Measurements from ENCODE around the gene DLX6.
A peak's percentile ranks its signal among the peaks of the same experiment; 100 is the strongest.

Gene DLX6

DNA sequence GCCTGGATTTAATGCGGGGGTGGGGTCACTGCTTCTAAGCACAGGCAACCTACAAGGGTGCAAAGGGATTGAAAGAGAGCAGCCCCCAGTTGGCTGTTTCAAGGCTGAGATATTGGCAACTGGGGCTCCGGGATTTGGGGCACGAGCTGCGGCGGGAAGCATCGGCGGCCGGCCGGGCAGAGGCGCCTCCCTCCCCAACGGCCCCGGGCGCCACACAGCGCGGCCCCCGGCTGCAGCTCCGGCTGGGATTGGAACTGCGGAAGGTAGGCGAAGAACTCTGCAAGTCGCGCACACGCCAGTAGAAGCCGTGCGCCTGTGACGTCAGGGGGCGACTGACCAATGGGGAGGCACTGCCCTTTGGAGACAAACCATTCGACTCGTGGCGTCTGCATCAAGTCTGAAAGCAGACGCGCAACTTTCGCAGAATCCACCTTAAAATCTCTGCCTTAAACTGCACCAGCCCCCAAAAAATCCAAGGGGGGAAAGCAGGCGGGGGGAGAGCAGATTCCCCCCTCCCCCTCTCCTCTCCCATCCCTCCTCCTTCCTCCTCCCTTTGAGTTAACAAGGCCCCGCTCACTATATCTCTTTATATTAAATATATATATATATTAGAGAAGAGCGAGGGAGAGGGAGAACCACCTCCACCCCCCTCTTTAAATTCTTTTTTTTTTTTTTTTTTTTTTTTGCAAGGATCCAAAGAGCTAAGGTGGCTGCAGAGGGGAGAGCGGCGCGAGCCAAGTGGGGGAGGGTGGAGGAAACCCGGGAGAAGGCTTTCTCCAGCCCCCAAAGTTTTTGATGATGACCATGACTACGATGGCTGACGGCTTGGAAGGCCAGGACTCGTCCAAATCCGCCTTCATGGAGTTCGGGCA lies at the start of gene DLX6:
DLX6 (plus strand) TSS at position 371 of the 872 bp plus-strand sequence; CDS start at position 796, 425 bp downstream.
- no peak within 1 kb of the TSS for H3K9ac ChIP-seq (ENCODE audit: low read length)
- peak within 1 kb of the TSS; percentile 45 for H3K4me3 ChIP-seq (ENCODE audit: low read length)
- no peaks in the 10 kb centered on the region for H3K36me3 ChIP-seq (ENCODE audit: control insufficient read depth, insufficient read depth, low read length)
- peaks cover 2% of the 10 kb centered on the region for H3K4me1 ChIP-seq (ENCODE audit: control insufficient read depth, insufficient read depth, low read length)
- peaks cover 46% of the 10 kb centered on the region for H3K27me3 ChIP-seq (ENCODE audit: control insufficient read depth, insufficient read depth, low read length)
- H3K27ac ChIP-seq (ENCODE audit: low read depth, low read length), result no peak within 1 kb of the TSS

DNA sequence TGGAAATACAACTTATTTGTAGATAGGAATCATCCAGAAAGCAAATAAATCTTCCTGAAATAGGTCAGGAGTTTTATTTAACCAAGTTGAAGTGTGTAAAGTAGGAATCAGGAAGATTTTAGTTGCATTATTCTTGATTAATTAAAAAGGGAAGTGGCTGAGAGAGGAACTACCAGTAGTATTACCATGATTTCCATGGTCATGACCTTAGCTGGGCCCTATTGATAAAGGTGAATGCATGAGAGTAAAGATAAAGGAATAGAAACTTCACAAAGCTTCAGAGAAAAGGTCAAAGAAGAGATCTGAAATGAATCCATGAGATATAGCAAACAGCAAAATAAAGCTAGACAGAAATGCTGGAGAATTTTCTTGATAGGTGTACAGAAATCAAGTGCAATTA lies 46.2 kb upstream of the DLX6 start:
- no peak overlapping the region for H3K27ac ChIP-seq (ENCODE audit: low read depth, low read length)
- H3K9ac ChIP-seq (ENCODE audit: low read length), result no peak overlapping the region
- H3K4me3 ChIP-seq (ENCODE audit: low read length), result no peak overlapping the region
- no peaks in the 10 kb centered on the region for H3K27me3 ChIP-seq (ENCODE audit: control insufficient read depth, insufficient read depth, low read length)
- no peaks in the 10 kb centered on the region for H3K36me3 ChIP-seq (ENCODE audit: control insufficient read depth, insufficient read depth, low read length)
- H3K4me1 ChIP-seq (ENCODE audit: control insufficient read depth, insufficient read depth, low read length), result no peaks in the 10 kb centered on the region

DNA sequence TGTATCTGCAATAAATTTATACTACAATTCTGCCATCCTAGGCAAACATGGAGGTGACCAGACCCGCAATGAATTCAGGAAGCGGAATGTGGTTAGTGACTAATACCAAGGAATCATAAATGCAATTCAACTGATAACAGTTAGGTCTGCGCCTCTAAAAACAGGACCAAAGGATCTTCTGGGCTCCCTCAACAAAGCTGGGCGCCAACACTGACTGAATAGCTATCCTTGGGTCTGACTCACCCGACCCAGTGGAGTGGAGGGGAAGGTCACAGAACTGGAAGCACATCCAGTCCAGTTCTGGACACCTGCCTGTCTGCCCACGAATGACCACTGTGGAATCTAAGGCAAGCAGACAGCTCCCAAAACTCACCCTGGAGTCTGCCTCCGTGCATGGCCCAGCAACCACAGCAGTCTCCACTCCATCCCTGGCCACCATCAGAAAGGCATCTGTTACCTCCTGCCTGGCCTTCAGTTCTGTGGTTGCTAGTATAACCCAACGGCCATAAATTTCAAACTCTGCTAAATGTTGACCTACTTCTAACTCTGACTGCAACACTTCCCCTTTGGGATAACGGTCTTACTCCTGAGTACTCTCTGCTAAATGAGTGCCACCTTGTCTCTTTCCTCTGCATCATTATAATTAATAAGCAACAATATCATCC lies 43.0 kb upstream of the DLX6 start:
- Histone ChIP-seq H3K9ac (ENCODE audit: low read length) (no peak overlapping the region), H3K4me3 (ENCODE audit: low read length) (no peak overlapping the region), H3K36me3 (ENCODE audit: control insufficient read depth, insufficient read depth, low read length) (no peaks in the 10 kb centered on the region), H3K4me1 (ENCODE audit: control insufficient read depth, insufficient read depth, low read length) (no peaks in the 10 kb centered on the region), H3K27ac (ENCODE audit: low read depth, low read length) (no peak overlapping the region), H3K27me3 (ENCODE audit: control insufficient read depth, insufficient read depth, low read length) (no peaks in the 10 kb centered on the region)

DNA sequence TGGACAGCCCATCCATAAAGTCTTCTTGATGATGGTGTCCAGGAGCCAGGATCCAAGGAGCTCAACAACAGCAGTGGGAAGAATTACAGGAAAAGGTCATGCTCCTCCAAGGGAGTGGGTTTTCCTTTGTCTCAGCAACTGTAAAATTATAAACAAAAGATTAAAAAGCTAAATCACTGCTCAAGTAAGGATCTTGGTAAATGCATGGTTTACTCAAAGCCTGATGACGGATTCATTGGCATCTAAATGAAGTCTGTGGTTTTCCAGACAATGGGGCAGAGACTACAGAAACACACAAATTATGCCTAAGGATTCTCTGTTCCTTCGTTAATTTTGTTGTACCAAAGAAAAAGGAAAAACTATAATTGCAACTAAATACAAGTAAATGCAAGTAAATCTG lies 36.4 kb upstream of the DLX6 start:
- H3K4me3 ChIP-seq (ENCODE audit: low read length), result no peak overlapping the region
- no peak overlapping the region for H3K9ac ChIP-seq (ENCODE audit: low read length)
- H3K36me3 ChIP-seq (ENCODE audit: control insufficient read depth, insufficient read depth, low read length), result no peaks in the 10 kb centered on the region
- no peak overlapping the region for H3K27ac ChIP-seq (ENCODE audit: low read depth, low read length)
- H3K4me1 ChIP-seq (ENCODE audit: control insufficient read depth, insufficient read depth, low read length), result no peaks in the 10 kb centered on the region
- no peaks in the 10 kb centered on the region for H3K27me3 ChIP-seq (ENCODE audit: control insufficient read depth, insufficient read depth, low read length)

DNA sequence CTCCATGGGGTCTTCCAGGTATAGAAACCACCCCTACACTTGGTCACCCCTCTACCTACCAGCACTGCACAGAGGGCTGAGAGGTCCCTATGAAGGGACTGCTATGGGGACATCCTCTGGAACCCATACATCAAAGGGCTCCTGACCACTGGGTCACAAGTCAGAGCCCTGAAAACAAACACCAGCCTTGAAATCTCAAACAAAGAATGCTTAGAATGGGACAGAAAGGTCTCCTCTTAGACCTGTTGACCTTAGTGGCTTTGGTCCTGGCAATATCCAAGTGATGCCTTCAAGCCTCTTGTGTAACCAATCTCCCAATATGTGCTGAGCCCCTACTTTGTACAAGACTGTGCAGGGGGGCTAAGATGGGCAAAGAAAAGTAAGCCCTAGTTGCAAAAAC lies 34.6 kb upstream of the DLX6 start:
- H3K4me1 ChIP-seq (ENCODE audit: control insufficient read depth, insufficient read depth, low read length), result no peaks in the 10 kb centered on the region
- no peaks in the 10 kb centered on the region for H3K36me3 ChIP-seq (ENCODE audit: control insufficient read depth, insufficient read depth, low read length)
- no peak overlapping the region for H3K9ac ChIP-seq (ENCODE audit: low read length)
- H3K27me3 ChIP-seq (ENCODE audit: control insufficient read depth, insufficient read depth, low read length), result no peaks in the 10 kb centered on the region
- H3K27ac ChIP-seq (ENCODE audit: low read depth, low read length), result no peak overlapping the region
- H3K4me3 ChIP-seq (ENCODE audit: low read length), result no peak overlapping the region

DNA sequence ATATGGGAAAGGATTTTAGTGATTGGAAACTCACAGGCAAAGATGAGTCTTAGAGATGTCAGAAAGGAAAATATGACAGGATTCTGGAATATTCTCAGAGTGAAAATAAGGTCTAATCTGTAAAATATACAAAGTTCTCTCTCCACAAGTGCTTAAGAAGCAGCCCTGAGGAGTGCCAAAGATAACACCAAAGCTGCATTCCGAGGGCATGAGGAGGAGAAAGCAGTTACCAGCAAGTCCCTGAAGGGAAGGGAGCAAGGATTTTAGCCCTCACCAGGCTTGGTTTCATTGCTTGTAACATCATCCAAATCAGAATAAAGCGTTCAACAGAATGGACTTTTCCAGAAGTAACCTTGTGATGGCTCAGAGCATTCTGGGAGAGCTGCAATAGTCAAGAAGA lies 31.4 kb upstream of the DLX6 start:
- Histone ChIP-seq H3K27me3 (ENCODE audit: control insufficient read depth, insufficient read depth, low read length) (no peaks in the 10 kb centered on the region), H3K27ac (ENCODE audit: low read depth, low read length) (no peak overlapping the region), H3K9ac (ENCODE audit: low read length) (no peak overlapping the region), H3K4me1 (ENCODE audit: control insufficient read depth, insufficient read depth, low read length) (no peaks in the 10 kb centered on the region), H3K4me3 (ENCODE audit: low read length) (no peak overlapping the region), H3K36me3 (ENCODE audit: control insufficient read depth, insufficient read depth, low read length) (no peaks in the 10 kb centered on the region)

DNA sequence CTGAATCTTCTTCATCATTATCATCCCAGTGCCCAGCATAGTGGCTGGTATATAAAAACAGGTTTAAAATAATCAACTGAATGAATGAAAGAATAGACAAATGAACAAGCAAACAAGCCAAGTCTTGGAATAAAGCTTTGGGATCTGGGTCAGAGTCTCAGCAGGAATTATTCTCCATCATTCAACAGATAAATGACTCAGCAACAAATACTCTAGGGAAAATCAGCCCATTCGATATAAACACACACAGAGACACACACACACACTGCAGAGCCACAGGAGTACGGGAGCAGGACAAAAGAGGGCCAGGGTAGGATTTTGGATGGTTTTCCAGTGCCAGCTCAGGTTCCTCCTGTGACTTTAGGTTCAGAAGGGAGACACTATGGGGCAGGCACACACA lies 29.2 kb upstream of the DLX6 start:
- Histone ChIP-seq H3K4me1 (ENCODE audit: control insufficient read depth, insufficient read depth, low read length) (no peaks in the 10 kb centered on the region), H3K4me3 (ENCODE audit: low read length) (no peak overlapping the region), H3K9ac (ENCODE audit: low read length) (no peak overlapping the region), H3K36me3 (ENCODE audit: control insufficient read depth, insufficient read depth, low read length) (no peaks in the 10 kb centered on the region), H3K27ac (ENCODE audit: low read depth, low read length) (no peak overlapping the region), H3K27me3 (ENCODE audit: control insufficient read depth, insufficient read depth, low read length) (no peaks in the 10 kb centered on the region)

DNA sequence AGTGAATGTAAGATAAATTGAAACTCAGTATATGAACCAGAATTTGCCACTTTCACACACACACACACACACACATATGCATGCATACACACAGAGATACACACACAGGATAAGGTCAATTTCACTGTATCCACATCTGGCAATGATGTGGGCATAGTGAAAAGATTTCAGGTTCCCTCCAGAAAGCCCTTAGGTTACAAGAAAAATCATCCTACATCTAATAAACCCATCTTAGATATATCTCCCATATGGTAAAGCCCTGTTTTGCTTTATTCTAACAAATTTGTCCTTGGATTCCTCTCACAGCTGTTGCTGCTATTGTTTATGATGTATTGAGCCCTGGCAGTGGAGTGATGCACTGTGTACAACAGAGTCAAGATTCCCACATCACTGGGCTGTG lies 27.9 kb upstream of the DLX6 start:
- H3K4me3 ChIP-seq (ENCODE audit: low read length), result no peak overlapping the region

DNA sequence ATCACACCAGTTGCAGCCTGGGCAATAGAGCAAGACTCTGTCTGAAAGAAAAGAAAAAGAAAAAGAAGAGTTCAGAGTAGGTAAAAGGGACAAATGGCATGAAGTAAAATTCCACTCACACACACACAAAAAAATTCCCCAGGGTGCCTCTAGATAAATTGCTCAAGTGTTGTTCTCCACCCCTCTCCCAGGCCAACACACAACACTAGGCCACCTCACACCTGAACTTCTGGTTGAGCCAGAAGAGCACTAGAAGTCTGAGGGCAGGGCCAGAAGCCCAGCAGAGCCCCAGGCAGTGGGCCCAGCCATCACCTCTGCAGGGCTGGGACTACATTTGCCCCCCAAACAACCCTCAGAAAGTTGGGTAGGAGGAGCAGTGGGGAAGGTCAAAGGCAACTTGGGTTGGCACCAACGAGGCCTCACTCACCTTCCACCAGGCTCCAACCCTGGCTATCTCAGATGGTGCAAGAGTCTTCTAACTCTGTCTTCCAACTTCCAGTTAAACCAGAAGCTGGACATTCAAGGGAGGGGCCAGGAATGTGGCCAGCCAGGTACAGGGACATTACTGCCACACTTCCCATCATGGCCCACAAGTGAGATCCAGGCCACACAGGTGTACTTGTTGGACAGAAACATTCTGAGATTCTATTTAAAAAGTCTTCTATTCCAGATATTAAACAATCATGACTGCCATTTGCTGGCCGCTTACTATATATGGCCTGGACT lies 25.6 kb upstream of the DLX6 start:
- H3K36me3 ChIP-seq (ENCODE audit: control insufficient read depth, insufficient read depth, low read length), result no peaks in the 10 kb centered on the region
- H3K4me1 ChIP-seq (ENCODE audit: control insufficient read depth, insufficient read depth, low read length), result no peaks in the 10 kb centered on the region
- H3K4me3 ChIP-seq (ENCODE audit: low read length), result no peak overlapping the region
- H3K27ac ChIP-seq (ENCODE audit: low read depth, low read length), result no peak overlapping the region
- H3K9ac ChIP-seq (ENCODE audit: low read length), result no peak overlapping the region
- H3K27me3 ChIP-seq (ENCODE audit: control insufficient read depth, insufficient read depth, low read length), result no peaks in the 10 kb centered on the region

More for the DNA sequence above, 27.9 kb upstream of the DLX6 start:
- Histone ChIP-seq H3K27ac (ENCODE audit: low read depth, low read length) (no peak overlapping the region), H3K9ac (ENCODE audit: low read length) (no peak overlapping the region), H3K27me3 (ENCODE audit: control insufficient read depth, insufficient read depth, low read length) (no peaks in the 10 kb centered on the region), H3K4me1 (ENCODE audit: control insufficient read depth, insufficient read depth, low read length) (no peaks in the 10 kb centered on the region), H3K36me3 (ENCODE audit: control insufficient read depth, insufficient read depth, low read length) (no peaks in the 10 kb centered on the region)

DNA sequence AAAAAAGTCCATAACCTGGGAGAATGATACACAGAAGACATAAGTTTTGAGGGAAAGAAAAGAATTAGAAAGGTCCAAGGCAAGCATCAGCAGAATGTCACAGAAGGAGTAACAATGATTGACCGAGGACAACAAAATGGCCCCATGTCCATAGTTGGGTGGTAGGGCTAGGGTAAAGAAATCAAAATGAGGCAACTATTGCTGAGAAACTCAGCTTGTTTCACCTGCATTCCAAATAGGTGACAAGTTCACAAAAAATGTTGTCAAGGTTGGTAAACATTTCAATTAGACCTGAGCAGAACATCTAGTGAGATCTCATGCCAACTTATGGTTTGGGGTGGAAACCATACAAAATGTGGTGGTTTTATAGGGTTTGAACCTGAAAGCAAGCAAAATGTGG lies 22.8 kb upstream of the DLX6 start:
- Histone ChIP-seq H3K9ac (ENCODE audit: low read length) (no peak overlapping the region), H3K27me3 (ENCODE audit: control insufficient read depth, insufficient read depth, low read length) (no peaks in the 10 kb centered on the region), H3K4me3 (ENCODE audit: low read length) (no peak overlapping the region), H3K4me1 (ENCODE audit: control insufficient read depth, insufficient read depth, low read length) (no peaks in the 10 kb centered on the region), H3K27ac (ENCODE audit: low read depth, low read length) (no peak overlapping the region), H3K36me3 (ENCODE audit: control insufficient read depth, insufficient read depth, low read length) (no peaks in the 10 kb centered on the region)

DNA sequence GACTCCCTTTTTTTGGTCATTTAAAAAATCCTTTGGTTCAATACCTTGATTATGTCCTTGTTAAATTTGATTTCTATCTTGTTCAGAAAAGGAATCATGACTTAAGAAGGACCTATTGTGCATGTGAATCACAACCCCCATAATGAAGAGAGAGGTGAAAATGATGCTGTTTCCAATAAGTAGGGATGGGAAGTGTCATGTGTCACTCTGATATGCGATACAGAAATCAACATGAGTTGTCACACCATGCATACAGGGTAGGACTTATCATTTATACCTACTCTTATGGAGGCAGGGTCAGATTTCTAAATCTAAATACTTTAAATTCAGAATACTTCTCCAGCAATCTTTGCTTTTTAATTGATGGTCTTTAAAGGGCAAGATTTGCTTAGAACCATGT lies 19.4 kb upstream of the DLX6 start:
- Histone ChIP-seq H3K4me3 (ENCODE audit: low read length) (no peak overlapping the region), H3K27ac (ENCODE audit: low read depth, low read length) (no peak overlapping the region), H3K9ac (ENCODE audit: low read length) (no peak overlapping the region), H3K36me3 (ENCODE audit: control insufficient read depth, insufficient read depth, low read length) (no peaks in the 10 kb centered on the region), H3K27me3 (ENCODE audit: control insufficient read depth, insufficient read depth, low read length) (peaks cover 6% of the 10 kb centered on the region), H3K4me1 (ENCODE audit: control insufficient read depth, insufficient read depth, low read length) (no peaks in the 10 kb centered on the region)

DNA sequence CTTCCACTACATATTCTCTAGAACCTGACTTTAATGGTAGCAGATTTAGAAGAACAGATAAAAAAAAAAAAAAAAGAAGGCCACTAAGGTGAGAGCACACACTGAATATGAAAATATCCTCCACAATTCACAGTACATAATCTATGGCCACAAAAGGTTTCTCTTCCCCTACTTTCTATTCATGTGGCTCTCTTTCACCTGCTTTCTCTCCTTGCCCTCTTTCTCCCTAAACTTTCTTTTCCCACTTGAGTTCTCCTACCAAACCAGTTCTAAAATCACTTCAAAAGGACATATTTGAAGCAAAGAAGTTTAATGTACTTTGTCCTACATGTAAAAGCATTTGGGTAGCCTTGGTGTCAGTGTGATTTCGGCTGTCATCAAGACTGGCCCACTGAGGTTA lies 18.5 kb upstream of the DLX6 start:
- H3K27me3 ChIP-seq (ENCODE audit: control insufficient read depth, insufficient read depth, low read length), result peaks cover 6% of the 10 kb centered on the region

More for the DNA sequence above, 18.5 kb upstream of the DLX6 start:
- H3K9ac ChIP-seq (ENCODE audit: low read length), result no peak overlapping the region
- no peaks in the 10 kb centered on the region for H3K36me3 ChIP-seq (ENCODE audit: control insufficient read depth, insufficient read depth, low read length)
- H3K4me3 ChIP-seq (ENCODE audit: low read length), result no peak overlapping the region
- no peak overlapping the region for H3K27ac ChIP-seq (ENCODE audit: low read depth, low read length)
- no peaks in the 10 kb centered on the region for H3K4me1 ChIP-seq (ENCODE audit: control insufficient read depth, insufficient read depth, low read length)
